Gastrocnemius medialis (tissue), 4 donors: ENCODE data around the gene DUSP18.

Experiments used
- CTCF ChIP-seq, 5 experiments: fragments of 450-650 bp in 3 of 5; fragments of 200-600 bp in 2 of 5; sonication (generic) in 2 of 5; IDR thresholded peaks in 4 of 5; conservative IDR thresholded peaks in 1 of 5; 1 replicate in 4 of 5; 2 replicates in 1 of 5; pipeline ENCODE4 v1.5.1; 2016 to 2019; ENCODE audit warnings: antibody characterized with exemption in 5 of 5, mild to moderate bottlenecking in 3 of 5, moderate library complexity in 3 of 5
- POLR2A ChIP-seq, 2 donors: fragments of 450-650 bp; IDR thresholded peaks; one replicate each; pipeline ENCODE4 v1.6.1; 2017; ENCODE audit warnings: antibody characterized with exemption in 2 of 2, mild to moderate bottlenecking in 2 of 2, moderate library complexity in 2 of 2

DNA sequence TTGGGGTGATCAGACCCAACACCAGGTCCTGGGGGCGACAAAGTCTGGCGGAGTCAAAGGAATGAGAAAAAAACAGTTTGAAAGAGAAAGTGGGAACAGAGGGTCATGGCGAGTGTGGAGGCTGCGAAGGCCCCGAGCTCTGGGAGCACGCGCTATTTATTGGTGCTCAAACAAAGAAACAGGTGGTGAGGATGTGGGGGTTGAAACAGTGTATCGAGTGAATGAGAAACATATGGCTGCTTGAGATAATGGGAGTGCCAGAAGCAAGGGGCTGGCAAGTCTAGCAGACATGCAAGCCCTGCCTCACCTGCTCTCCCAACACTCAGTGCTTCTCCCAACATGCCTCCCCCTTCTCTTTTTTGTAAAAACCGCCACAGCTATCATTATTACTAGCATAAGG is 7.8 kb upstream of the DUSP18 start:
- TF ChIP-seq CTCF (IDR thresholded peaks at IDR 0.05 in 4 of 5, conservative IDR thresholded peaks at IDR 0.05 in 1 of 5) (no peak), POLR2A (IDR thresholded peaks at IDR 0.05) (no peak)
